ENCODE measurements around the gene CCDC201. TPM values are rescaled to one million over a fixed set of nuclear protein-coding genes. Genes with fewer than 3 reads are reported as not detected.

CCDC201 gene
- total RNA-seq, 1 donor from 2014 or later = not detected

DNA sequence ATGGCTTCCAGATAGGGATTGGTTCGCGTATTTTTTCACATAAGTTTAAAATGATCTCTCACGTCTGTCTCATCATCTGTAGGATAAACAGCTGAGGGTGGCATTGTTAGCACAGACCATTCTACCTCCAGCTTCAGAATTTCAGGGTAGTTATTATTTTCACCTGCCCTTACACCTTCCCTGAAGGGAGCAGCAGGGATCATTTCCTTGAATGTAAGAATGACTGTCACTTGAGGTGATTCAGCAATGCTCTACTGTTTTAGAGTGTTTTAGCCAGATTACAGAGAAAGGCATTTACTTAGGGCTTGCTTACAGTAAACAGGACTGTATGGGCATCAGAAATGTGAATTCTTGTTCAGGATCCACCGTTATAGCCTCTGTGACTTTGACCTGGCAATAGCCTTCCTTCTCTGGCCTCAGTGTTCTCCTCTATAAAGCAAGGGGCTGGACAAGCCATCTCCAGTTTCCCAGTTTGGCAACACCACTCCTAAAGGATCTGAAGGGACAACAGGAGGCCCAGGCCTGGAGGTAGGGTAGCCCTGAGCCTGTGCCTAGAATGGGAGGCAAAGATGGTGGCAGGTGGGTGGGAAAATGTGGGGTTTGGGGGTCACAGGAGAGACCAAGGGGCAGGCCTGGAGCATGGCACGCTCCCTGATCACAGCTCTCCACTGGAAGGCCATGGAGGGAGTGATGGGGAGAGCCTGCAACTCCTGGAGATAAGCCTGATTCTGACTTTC lies 14.2 kb upstream of the CCDC201 start:
- Mint-ChIP-seq H3K9me3 (ENCODE audit: low read depth) (no peaks in the 10 kb centered on the region), H3K27ac (no peak overlapping the region), H3K36me3 (ENCODE audit: insufficient read depth) (no peaks in the 10 kb centered on the region), H3K4me1 (ENCODE audit: low read depth) (peaks cover 22% of the 10 kb centered on the region), H3K27me3 (peaks cover 50% of the 10 kb centered on the region), H3K4me3 (ENCODE audit: low read depth) (no peak overlapping the region)
- no peak for DNase-seq (ENCODE audit: low spot score, unreplicated experiment)
- TF ChIP-seq CTCF (IDR thresholded peaks at IDR 0.05; ENCODE audit: unreplicated experiment) = no peak

DNA sequence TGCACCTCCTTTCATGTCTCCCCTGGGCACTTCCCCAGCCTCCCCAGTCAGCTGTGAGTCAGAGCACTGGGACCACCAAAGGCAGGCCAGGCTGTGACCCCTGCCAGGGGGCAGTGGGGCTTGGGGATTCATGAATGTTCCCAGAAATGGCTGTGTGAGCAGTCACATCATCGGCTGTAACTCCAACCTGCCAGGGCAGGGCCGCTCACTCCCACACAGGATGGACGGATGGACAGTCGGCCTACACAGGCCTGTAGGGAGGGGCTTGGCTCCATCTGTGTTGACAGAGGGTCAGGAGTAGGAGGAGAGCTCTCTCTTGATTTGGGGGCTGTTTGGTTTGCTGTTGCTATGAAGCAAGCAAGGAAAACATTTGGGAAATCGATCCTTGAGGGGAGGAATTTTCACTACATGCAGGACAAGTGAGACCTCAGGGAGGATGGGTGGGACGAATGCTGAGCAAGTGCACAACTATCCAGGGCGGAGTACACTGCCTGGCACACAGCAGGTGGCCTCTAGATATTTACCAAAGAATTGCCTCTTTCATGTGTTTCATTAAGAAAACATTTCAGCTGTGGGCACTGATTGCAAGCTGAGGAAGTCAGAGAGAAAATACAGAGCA lies 12.5 kb upstream of the CCDC201 start:
- peaks cover 41% of the 10 kb centered on the region for H3K27me3 Mint-ChIP-seq
- no peaks in the 10 kb centered on the region for H3K9me3 Mint-ChIP-seq (ENCODE audit: low read depth)
- DNase-seq (ENCODE audit: low spot score, unreplicated experiment) = no peak
- H3K4me3 Mint-ChIP-seq (ENCODE audit: low read depth) = no peak overlapping the region
- TF ChIP-seq CTCF (IDR thresholded peaks at IDR 0.05; ENCODE audit: unreplicated experiment) = no peak
- no peaks in the 10 kb centered on the region for H3K36me3 Mint-ChIP-seq (ENCODE audit: insufficient read depth)
- H3K4me1 Mint-ChIP-seq (ENCODE audit: low read depth) = peaks cover 22% of the 10 kb centered on the region
- no peak overlapping the region for H3K27ac Mint-ChIP-seq

DNA sequence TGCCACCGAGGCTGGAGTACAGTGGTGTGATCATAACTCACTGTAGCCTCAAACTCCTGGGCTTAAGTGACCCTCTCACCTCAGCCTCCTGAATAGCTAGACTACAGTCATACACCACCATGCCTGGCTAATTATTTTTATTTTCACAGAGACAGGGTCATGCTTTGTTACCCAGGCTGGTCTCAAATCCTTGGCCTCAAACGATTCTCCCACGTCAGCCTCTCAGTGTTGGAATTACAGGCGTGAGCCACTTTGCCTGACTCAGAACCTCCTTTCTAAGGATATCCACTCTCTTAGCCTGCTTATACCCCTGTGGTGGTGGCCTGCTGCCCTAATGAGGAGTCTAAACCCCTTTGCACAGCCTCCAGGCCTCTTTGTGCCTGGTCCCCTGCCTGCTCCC lies 11.3 kb upstream of the CCDC201 start:
- no peak for TF ChIP-seq CTCF (IDR thresholded peaks at IDR 0.05; ENCODE audit: unreplicated experiment)
- Mint-ChIP-seq H3K4me3 (ENCODE audit: low read depth) (no peak overlapping the region), H3K9me3 (ENCODE audit: low read depth) (peaks cover 4% of the 10 kb centered on the region), H3K27me3 (peaks cover 30% of the 10 kb centered on the region), H3K27ac (no peak overlapping the region), H3K4me1 (ENCODE audit: low read depth) (peaks cover 22% of the 10 kb centered on the region), H3K36me3 (ENCODE audit: insufficient read depth) (no peaks in the 10 kb centered on the region)
- no peak for DNase-seq (ENCODE audit: low spot score, unreplicated experiment)

DNA sequence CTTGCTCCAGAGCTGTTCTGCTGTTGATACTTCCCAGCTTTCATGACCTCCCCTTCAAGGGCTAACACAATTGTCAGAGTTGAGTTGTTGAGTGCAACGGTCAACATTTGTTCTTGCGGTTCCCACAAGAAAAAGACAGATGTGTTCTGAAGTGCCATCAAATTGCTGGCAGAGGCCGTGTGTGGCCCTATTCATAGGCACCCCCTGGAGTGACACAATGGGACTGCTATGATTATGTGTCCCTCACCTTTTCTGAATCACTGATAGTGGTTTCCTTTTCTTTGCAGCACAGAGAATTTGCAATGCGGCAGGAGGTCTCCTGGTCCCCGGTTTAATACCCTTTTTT lies 9.6 kb upstream of the CCDC201 start:
- H3K4me1 Mint-ChIP-seq (ENCODE audit: low read depth) = peaks cover 14% of the 10 kb centered on the region
- H3K27me3 Mint-ChIP-seq = peaks cover 17% of the 10 kb centered on the region
- H3K4me3 Mint-ChIP-seq (ENCODE audit: low read depth) = no peak overlapping the region
- no peaks in the 10 kb centered on the region for H3K36me3 Mint-ChIP-seq (ENCODE audit: insufficient read depth)
- TF ChIP-seq CTCF (IDR thresholded peaks at IDR 0.05; ENCODE audit: unreplicated experiment) = no peak
- no peak for DNase-seq (ENCODE audit: low spot score, unreplicated experiment)
- peaks cover 8% of the 10 kb centered on the region for H3K9me3 Mint-ChIP-seq (ENCODE audit: low read depth)
- H3K27ac Mint-ChIP-seq = no peak overlapping the region

- Mint-ChIP-seq H3K9me3 (ENCODE audit: low read depth) (peaks cover 8% of the 10 kb centered on the region), H3K36me3 (ENCODE audit: insufficient read depth) (no peaks in the 10 kb centered on the region), H3K27me3 (peaks cover 16% of the 10 kb centered on the region), H3K4me3 (ENCODE audit: low read depth) (no peak overlapping the region), H3K4me1 (ENCODE audit: low read depth) (peaks cover 14% of the 10 kb centered on the region), H3K27ac (no peak overlapping the region)
- TF ChIP-seq CTCF (IDR thresholded peaks at IDR 0.05; ENCODE audit: unreplicated experiment) = no peak
- no peak for DNase-seq (ENCODE audit: low spot score, unreplicated experiment)
Measured at GRCh38 chr7:45881759-45882464, 9.0 kb upstream of the CCDC201 start.

Measured in progenitor cell of endocrine pancreas (in vitro differentiated cells).